HFFc6 (cell line): ENCODE measurements around the gene ZNF613. TPM values are rescaled to one million over a fixed set of nuclear protein-coding genes. Genes with fewer than 3 reads are reported as not detected.

Experiments
- DNase-seq: peaks from one replicate; pipeline ENCODE4 v3.0.0-alpha.2; 2018
- H3K27ac Mint-ChIP-seq: 2 replicates; pipeline ENCODE4 v1.8.0; 2020; ENCODE audit warnings: mild to moderate bottlenecking, mixed read lengths
- H3K27me3 Mint-ChIP-seq: 2 replicates; pipeline ENCODE4 v1.8.0; 2021; ENCODE audit warnings: mild to moderate bottlenecking, moderate library complexity, mixed read lengths; ENCODE audit not compliant: insufficient read depth
- H3K36me3 Mint-ChIP-seq: 2 replicates; pipeline ENCODE4 v1.8.0; 2021; ENCODE audit warnings: low read depth, mixed read lengths
- H3K4me1 Mint-ChIP-seq: 2 replicates; pipeline ENCODE4 v1.8.0; 2020; ENCODE audit warnings: low read depth, mixed read lengths
- H3K4me3 Mint-ChIP-seq: 2 replicates; pipeline ENCODE4 v1.8.0; 2020; ENCODE audit warnings: mild to moderate bottlenecking, moderate library complexity, mixed read lengths
- H3K9me3 Mint-ChIP-seq: 2 replicates; pipeline ENCODE4 v1.8.0; 2020; ENCODE audit warnings: mild to moderate bottlenecking, mixed read lengths
- total RNA-seq, 6 experiments: library from RNA; stranded (reverse); fragmentation: NEBNext Ultra II Directional; extraction: Animal tissue kit (Norgen Biotek cat#: 25700); gene quantifications; 2 replicates in 1 of 6; 3 replicates in 5 of 6; pipeline ENCODE4 v1.2.3, GENCODE V29; 2021
- TF ChIP-seq, protein P1 (sequence below): fragments of 200-600 bp; sonication (generic); IDR thresholded peaks from 2 replicates; pipeline ENCODE4 v1.5.0; 2021; ENCODE audit warnings: antibody characterized with exemption, mild to moderate bottlenecking

ZNF613 gene
- total RNA-seq, 6 experiments from 2014 or later: 2.7 to 5.4 (median 3.8) TPM

DNA sequence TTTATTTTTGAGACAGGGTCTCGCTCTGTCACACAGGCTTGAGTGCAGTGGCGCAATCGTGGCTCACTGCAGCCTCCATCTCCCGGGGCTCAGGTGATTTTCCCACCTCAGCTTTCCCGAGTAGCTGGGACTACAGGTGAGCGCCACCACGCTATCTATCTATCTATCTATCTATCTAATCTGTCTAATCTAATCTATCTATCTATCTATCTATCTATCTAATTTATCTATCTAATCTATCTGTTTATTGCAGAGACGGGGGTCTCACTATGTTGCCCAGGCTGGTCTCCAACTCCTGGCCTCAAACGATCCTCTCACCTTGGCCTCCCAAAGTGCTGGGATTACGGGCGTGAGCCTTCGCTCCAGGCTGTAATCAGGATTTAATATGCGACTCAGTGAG is 587 bp downstream of the ZNF613 start:
- peaks cover 47% of the 10 kb centered on the region for H3K9me3 Mint-ChIP-seq
- peaks cover 52% of the 10 kb centered on the region for H3K36me3 Mint-ChIP-seq
- TF ChIP-seq, protein P1, sequence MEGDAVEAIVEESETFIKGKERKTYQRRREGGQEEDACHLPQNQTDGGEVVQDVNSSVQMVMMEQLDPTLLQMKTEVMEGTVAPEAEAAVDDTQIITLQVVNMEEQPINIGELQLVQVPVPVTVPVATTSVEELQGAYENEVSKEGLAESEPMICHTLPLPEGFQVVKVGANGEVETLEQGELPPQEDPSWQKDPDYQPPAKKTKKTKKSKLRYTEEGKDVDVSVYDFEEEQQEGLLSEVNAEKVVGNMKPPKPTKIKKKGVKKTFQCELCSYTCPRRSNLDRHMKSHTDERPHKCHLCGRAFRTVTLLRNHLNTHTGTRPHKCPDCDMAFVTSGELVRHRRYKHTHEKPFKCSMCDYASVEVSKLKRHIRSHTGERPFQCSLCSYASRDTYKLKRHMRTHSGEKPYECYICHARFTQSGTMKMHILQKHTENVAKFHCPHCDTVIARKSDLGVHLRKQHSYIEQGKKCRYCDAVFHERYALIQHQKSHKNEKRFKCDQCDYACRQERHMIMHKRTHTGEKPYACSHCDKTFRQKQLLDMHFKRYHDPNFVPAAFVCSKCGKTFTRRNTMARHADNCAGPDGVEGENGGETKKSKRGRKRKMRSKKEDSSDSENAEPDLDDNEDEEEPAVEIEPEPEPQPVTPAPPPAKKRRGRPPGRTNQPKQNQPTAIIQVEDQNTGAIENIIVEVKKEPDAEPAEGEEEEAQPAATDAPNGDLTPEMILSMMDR: no peak
- no peak for DNase-seq
- peaks cover 17% of the 10 kb centered on the region for H3K4me1 Mint-ChIP-seq
- H3K27ac Mint-ChIP-seq: peak overlapping the region; percentile 79
- peaks cover 3% of the 10 kb centered on the region for H3K27me3 Mint-ChIP-seq
- H3K4me3 Mint-ChIP-seq: peak overlapping the region; percentile 97

DNA sequence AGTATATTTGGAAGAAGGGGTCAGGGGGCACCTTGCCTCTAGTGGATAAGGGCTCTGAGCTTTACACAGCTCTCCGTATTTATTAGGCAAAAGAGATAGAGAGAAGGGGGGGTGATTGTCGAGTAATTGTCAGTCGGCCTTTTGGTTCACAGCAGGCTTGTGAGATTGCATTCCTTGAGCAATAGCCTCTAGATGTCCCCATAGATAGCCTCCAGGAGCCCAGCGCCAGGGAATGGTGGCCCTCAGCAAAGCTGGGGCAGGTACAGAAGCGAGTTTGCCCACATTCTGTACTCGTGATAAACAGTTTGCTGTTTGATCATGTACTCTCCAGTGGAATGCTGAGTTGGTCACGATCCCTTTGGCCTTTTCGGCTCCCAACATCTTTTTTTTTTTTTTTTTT is 4.6 kb downstream of the ZNF613 start:
- DNase-seq: no peak
- H3K4me1 Mint-ChIP-seq: peaks cover 10% of the 10 kb centered on the region
- H3K9me3 Mint-ChIP-seq: peaks cover 28% of the 10 kb centered on the region
- peaks cover 86% of the 10 kb centered on the region for H3K36me3 Mint-ChIP-seq
- no peak overlapping the region for H3K4me3 Mint-ChIP-seq
- TF ChIP-seq, protein P1: no peak
- no peak overlapping the region for H3K27ac Mint-ChIP-seq
- no peaks in the 10 kb centered on the region for H3K27me3 Mint-ChIP-seq

DNA sequence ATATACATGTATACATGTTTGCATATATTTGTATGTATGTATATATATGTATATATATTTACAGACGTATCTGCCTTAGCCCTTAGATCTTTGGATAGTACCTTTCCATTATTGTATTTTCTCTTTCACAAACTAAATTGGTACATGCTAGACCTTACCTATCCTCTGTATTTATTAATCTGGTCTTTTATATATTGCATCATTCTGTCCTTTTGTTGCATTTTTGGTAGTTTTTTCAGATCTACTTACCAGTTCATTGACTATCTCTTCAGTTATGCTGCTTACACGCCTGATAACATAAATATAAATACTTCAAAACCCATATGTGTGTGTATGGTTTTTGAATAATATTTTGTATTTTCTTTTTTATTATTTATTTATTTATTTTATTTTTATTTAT is 11.7 kb downstream of the ZNF613 start:
- no peak overlapping the region for H3K27ac Mint-ChIP-seq
- no peak overlapping the region for H3K4me3 Mint-ChIP-seq
- H3K36me3 Mint-ChIP-seq: peaks cover 98% of the 10 kb centered on the region
- DNase-seq: no peak
- TF ChIP-seq, protein P1: no peak
- H3K9me3 Mint-ChIP-seq: peaks cover 79% of the 10 kb centered on the region
- no peaks in the 10 kb centered on the region; the same call in 1 of the 2 replicates for H3K27me3 Mint-ChIP-seq
- H3K4me1 Mint-ChIP-seq: no peaks in the 10 kb centered on the region

DNA sequence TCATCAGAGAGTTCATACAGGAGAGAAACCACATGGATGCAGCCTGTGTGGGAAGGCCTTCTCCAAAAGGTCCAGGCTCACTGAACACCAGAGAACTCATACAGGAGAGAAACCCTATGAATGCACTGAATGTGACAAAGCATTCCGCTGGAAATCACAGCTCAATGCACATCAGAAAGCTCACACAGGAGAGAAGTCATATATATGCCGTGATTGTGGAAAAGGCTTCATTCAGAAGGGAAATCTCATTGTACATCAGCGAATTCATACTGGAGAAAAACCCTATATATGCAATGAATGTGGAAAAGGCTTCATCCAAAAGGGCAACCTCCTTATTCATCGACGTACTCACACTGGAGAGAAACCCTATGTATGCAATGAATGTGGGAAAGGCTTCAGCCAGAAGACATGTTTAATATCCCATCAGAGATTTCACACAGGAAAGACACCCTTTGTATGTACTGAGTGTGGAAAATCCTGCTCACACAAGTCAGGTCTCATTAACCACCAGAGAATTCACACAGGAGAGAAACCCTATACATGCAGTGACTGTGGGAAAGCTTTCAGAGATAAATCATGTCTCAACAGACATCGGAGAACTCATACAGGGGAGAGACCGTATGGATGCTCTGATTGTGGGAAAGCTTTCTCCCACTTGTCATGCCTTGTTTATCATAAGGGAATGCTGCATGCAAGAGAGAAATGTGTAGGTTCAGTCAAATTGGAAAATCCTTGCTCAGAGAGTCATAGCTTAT is 17.7 kb downstream of the ZNF613 start:
- Mint-ChIP-seq H3K4me3 (no peak overlapping the region), H3K36me3 (peaks cover 87% of the 10 kb centered on the region), H3K27ac (no peak overlapping the region), H3K27me3 (no peaks in the 10 kb centered on the region; the same call in 1 of the 2 replicates), H3K4me1 (no peaks in the 10 kb centered on the region), H3K9me3 (peaks cover 93% of the 10 kb centered on the region)
- no peak for DNase-seq
- TF ChIP-seq, protein P1: no peak

DNA sequence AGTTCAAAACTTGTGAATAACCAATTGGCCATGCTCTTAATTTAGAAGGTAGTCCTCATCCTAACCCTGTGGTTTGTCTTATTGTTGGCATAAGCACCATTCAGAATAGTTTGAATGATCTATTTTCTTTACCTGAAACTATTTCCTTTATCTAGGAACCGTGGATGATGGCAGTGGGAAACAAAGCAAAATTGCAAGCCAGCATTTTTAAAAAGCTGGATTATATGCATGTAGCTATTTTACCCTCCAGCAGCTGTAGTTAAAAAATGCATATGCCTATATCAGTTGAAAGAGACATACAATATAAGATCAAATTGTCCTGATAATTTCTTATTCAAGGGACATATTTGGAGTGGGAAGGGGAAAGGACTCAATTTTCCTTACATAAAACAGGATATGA is 19.3 kb downstream of the ZNF613 start:
- Mint-ChIP-seq H3K4me3 (no peak overlapping the region), H3K4me1 (no peaks in the 10 kb centered on the region), H3K9me3 (peaks cover 94% of the 10 kb centered on the region), H3K27ac (no peak overlapping the region), H3K36me3 (peaks cover 76% of the 10 kb centered on the region), H3K27me3 (no peaks in the 10 kb centered on the region)
- no peak for DNase-seq
- TF ChIP-seq, protein P1: no peak
